T-cell (primary cell): ENCODE results near the gene CHTF8. TPM values are rescaled to one million over a fixed set of nuclear protein-coding genes. Genes with fewer than 3 reads are reported as not detected.
"Not testable (repeated sequence)": the region's sequence is repeated elsewhere in the genome, so short reads cannot be mapped to it uniquely, and the experiment has no call there.

Source experiments
- ATAC-seq, 4 experiments: fragments of 200-7000 bp in 3 of 4; fragments of 150-1000 bp in 1 of 4; cut with Tn5 transposase; replicated peaks in 1 of 4; 1 replicate in 3 of 4; 2 replicates in 1 of 4; pipeline ENCODE4 v1.10.0; 2021; ENCODE audit warnings: moderate library complexity in 3 of 4, mild to moderate bottlenecking in 2 of 4, moderate number of reproducible peaks in 1 of 4
- CTCF ChIA-PET, 2 donors: fragments of 300-600 bp; sonication (Branson Sonifier 250); formaldehyde crosslinking; loops; one replicate each; lab custom pipeline; 2022; ENCODE audit warnings: antibody characterized with exemption in 2 of 2; lab: Charles Lee
- POLR2A ChIA-PET, 2 donors: fragments of 300-600 bp; sonication (Branson Sonifier 250); formaldehyde crosslinking; loops; one replicate each; lab custom pipeline; 2022; ENCODE audit warnings: antibody characterized with exemption in 2 of 2; lab: Charles Lee
- DNase-seq, 35 experiments: peaks; one replicate each; pipeline versions ENCODE4 v3.0.0 to v3.0.0-alpha.2; 2013 to 2023
- H3K27ac ChIP-seq: one replicate; pipeline ENCODE4 v1.5.1; 2013; ENCODE audit warnings: low read length
- H3K27me3 ChIP-seq, 2 experiments: replicated peaks in 1 of 2; 1 replicate in 1 of 2; 2 replicates in 1 of 2; pipeline versions ENCODE4 v1.6.1 to v1.7.0; 2013; ENCODE audit warnings: low read length in 1 of 2, mixed read lengths in 1 of 2; ENCODE audit not compliant: control insufficient read depth in 2 of 2, insufficient read depth in 2 of 2; ENCODE audit errors: extremely low read depth in 1 of 2
- H3K36me3 ChIP-seq, 2 donors: 1 replicate in 1 of 2; 2 replicates in 1 of 2; pipeline versions ENCODE4 v1.6.1 to v1.7.0; 2013; ENCODE audit warnings: low read length in 1 of 2; ENCODE audit not compliant: control insufficient read depth in 2 of 2, insufficient read depth in 1 of 2; ENCODE audit errors: extremely low read depth in 1 of 2
- H3K4me1 ChIP-seq, 2 experiments: 1 replicate in 1 of 2; 2 replicates in 1 of 2; pipeline versions ENCODE4 v1.6.1 to v1.7.0; 2013; ENCODE audit warnings: low read length in 2 of 2, mixed read lengths in 1 of 2; ENCODE audit not compliant: insufficient read depth in 2 of 2, control insufficient read depth in 1 of 2; ENCODE audit errors: extremely low read depth in 1 of 2
- H3K4me3 ChIP-seq, 2 donors: 1 replicate in 1 of 2; 2 replicates in 1 of 2; pipeline versions ENCODE4 v1.5.1 to v1.7.0; 2013; ENCODE audit warnings: mild to moderate bottlenecking in 2 of 2, low read length in 1 of 2, moderate library complexity in 1 of 2; ENCODE audit not compliant: control insufficient read depth in 1 of 2; ENCODE audit errors: extremely low read depth in 1 of 2
- H3K9me3 ChIP-seq: 2 replicates; pipeline ENCODE4 v1.7.0; 2013
- H3K27ac Mint-ChIP-seq, 2 donors: one replicate each; pipeline ENCODE4 v1.8.0; 2020 to 2021; ENCODE audit warnings: mild to moderate bottlenecking in 2 of 2, mixed read lengths in 2 of 2
- H3K27me3 Mint-ChIP-seq, 2 donors: one replicate each; pipeline ENCODE4 v1.8.0; 2021 to 2022; ENCODE audit warnings: mixed read lengths in 2 of 2
- H3K36me3 Mint-ChIP-seq: one replicate; pipeline ENCODE4 v1.8.0; 2021; ENCODE audit warnings: mixed read lengths
- H3K4me1 Mint-ChIP-seq, 3 donors: one replicate each; pipeline ENCODE4 v1.8.0; 2020 to 2022; ENCODE audit warnings: mixed read lengths in 3 of 3, mild to moderate bottlenecking in 1 of 3
- H3K4me3 Mint-ChIP-seq, 3 donors: one replicate each; pipeline ENCODE4 v1.8.0; 2020 to 2022; ENCODE audit warnings: mild to moderate bottlenecking in 3 of 3, mixed read lengths in 3 of 3, moderate library complexity in 3 of 3
- H3K9me3 Mint-ChIP-seq, 3 donors: one replicate each; pipeline ENCODE4 v1.8.0; 2020 to 2022; ENCODE audit warnings: mixed read lengths in 3 of 3
- WGBS: methylation state at CpG from one replicate; pipeline ENCODE4 v1.1.5; 2013; ENCODE audit warnings: missing lambda C conversion rate; ENCODE audit not compliant: insufficient coverage; 5-methylcytosine and 5-hydroxymethylcytosine counted together
- total RNA-seq, 35 experiments: library from RNA in 6 of 35; stranded (reverse) in 6 of 35; fragments of 120-200 nt in 1 of 35; gene quantifications; one replicate each; pipeline versions ENCODE4 v1.2.1 to v1.2.4 and lab custom pipeline; 2013 to 2026

Gene CHTF8
- total RNA-seq, 5 donors from 2014 or later (not counting 1 experiment from before 2014, with no cell fraction given): 64.8 to 138 (median 124) TPM

DNA sequence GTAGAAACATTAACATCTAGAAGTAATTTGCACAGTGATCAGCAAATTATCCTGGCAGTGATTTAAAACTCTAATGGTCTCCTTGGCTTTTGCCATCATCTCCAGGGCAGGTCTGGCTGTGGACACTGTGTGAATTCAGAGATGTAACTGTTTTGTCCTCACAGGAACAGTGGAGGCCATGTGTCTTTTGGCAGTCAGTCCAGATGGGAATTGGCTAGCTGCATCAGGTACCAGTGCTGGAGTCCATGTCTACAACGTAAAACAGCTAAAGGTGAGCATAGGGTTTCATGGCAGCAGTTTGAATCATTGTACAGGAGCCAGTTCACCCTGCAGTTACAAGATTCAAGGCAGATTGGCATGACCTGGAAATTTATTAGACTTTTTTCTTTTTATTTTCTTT is 27.8 kb upstream of the CHTF8 start:
- 100% methylated on average over 1 of the region's 1 CpG for WGBS

GRCh38 chr16:69157196-69157595 is 24.8 kb upstream of the CHTF8 start:
- ChIA-PET CTCF (interaction anchor here in 1 of 2 donors (0.7 to 1.2 kb wide), 3 partner anchors 10 to 128 kb away, joined by 3 to 4 read pairs (median 3); no protein-coding TSS in a partner anchor), POLR2A (interaction anchor here in 1 of 2 donors (0.5 to 0.7 kb wide), 2 partner anchors 24 to 732 kb away, joined by 4 to 13 read pairs; no protein-coding TSS in a partner anchor)
- ATAC-seq: no peak
- Histone ChIP-seq H3K27me3 (no peaks in the 10 kb centered on the region), H3K27ac (no peak overlapping the region), H3K4me3 (no peak overlapping the region), H3K4me1 (no peaks in the 10 kb centered on the region), H3K36me3 (peaks cover 10 to 77% of the 10 kb centered on the region in 2 donors), H3K9me3 (no peaks in the 10 kb centered on the region)
- H3K27ac Mint-ChIP-seq: no peak overlapping the region
- H3K4me1 Mint-ChIP-seq: no peaks in the 10 kb centered on the region
- H3K27me3 Mint-ChIP-seq: no peaks in the 10 kb centered on the region
- no peak for DNase-seq
- H3K36me3 Mint-ChIP-seq: peaks cover 60% of the 10 kb centered on the region
- H3K4me3 Mint-ChIP-seq: no peak overlapping the region
- WGBS: no CpG with 5 or more reads among the region's 3 CpGs
- no peaks in the 10 kb centered on the region for H3K9me3 Mint-ChIP-seq

More for the DNA sequence above, 27.8 kb upstream of the CHTF8 start:
- no peak overlapping the region for H3K27ac Mint-ChIP-seq
- DNase-seq (no peak), ATAC-seq (no peak)
- no peaks in the 10 kb centered on the region for H3K9me3 Mint-ChIP-seq
- no peaks in the 10 kb centered on the region for H3K27me3 ChIP-seq
- H3K4me1 ChIP-seq: no peaks in the 10 kb centered on the region
- no peak overlapping the region for H3K27ac ChIP-seq
- peaks cover 54% of the 10 kb centered on the region for H3K36me3 Mint-ChIP-seq
- peaks cover 5 to 68% of the 10 kb centered on the region in 2 donors for H3K36me3 ChIP-seq
- ChIA-PET CTCF (interaction anchor here in 1 of 2 donors (0.7 kb wide), 1 partner anchor 39 kb away, joined by 3 read pairs; no protein-coding TSS in a partner anchor), POLR2A (no interaction called here)
- H3K4me3 ChIP-seq: no peak overlapping the region
- no peaks in the 10 kb centered on the region for H3K9me3 ChIP-seq
- H3K27me3 Mint-ChIP-seq: no peaks in the 10 kb centered on the region
- H3K4me3 Mint-ChIP-seq: no peak overlapping the region
- H3K4me1 Mint-ChIP-seq: peaks cover 0 to under 1% (median 0%) of the 10 kb centered on the region in 3 donors

- 91% methylated on average over 7 of the region's 16 CpGs for WGBS
- Histone ChIP-seq H3K27me3 (no peaks in the 10 kb centered on the region), H3K4me3 (no peak overlapping the region), H3K36me3 (peaks cover 14 to 57% of the 10 kb centered on the region in 2 donors), H3K4me1 (no peaks in the 10 kb centered on the region), H3K9me3 (no peaks in the 10 kb centered on the region), H3K27ac (no peak overlapping the region)
- H3K27ac Mint-ChIP-seq: no peak overlapping the region
- CTCF ChIA-PET: interaction anchor here (0.6 to 3.8 kb wide), 18 partner anchors 11 to 460 kb away, joined by 3 to 42 read pairs (median 5); no protein-coding TSS in a partner anchor
- H3K36me3 Mint-ChIP-seq: peaks cover 49% of the 10 kb centered on the region
- DNase-seq (peak in 26 of 35 experiments; percentile 11 to 83 (median 37)), ATAC-seq (peak; percentile 65 to 81 (median 72))
- H3K9me3 Mint-ChIP-seq: no peaks in the 10 kb centered on the region
- POLR2A ChIA-PET: interaction anchor here in 1 of 2 donors (0.6 kb wide), 1 partner anchor 135 kb away, joined by 5 read pairs; no protein-coding TSS in a partner anchor
- no peaks in the 10 kb centered on the region for H3K27me3 Mint-ChIP-seq
- peaks cover 0 to 2% (median 0%) of the 10 kb centered on the region in 3 donors for H3K4me1 Mint-ChIP-seq
- no peak overlapping the region for H3K4me3 Mint-ChIP-seq
Observed at GRCh38 chr16:69150146-69150865, 17.9 kb upstream of the CHTF8 start.

GRCh38 chr16:69149621-69150020 is 17.2 kb upstream of the CHTF8 start:
- H3K4me3 ChIP-seq, H3K9me3 ChIP-seq, H3K27me3 Mint-ChIP-seq, POLR2A ChIA-PET, DNase-seq, H3K4me1 ChIP-seq, H3K27ac Mint-ChIP-seq, ATAC-seq, H3K4me3 Mint-ChIP-seq, H3K4me1 Mint-ChIP-seq, H3K9me3 Mint-ChIP-seq, H3K27ac ChIP-seq, H3K27me3 ChIP-seq: not testable (repeated sequence)
- peaks cover 44% of the 10 kb centered on the region for H3K36me3 Mint-ChIP-seq
- H3K36me3 ChIP-seq: peaks cover 14 to 57% of the 10 kb centered on the region in 2 donors
- 97% methylated on average over 9 of the region's 9 CpGs for WGBS
- CTCF ChIA-PET: interaction anchor here in 1 of 2 donors (1.0 to 3.8 kb wide), 8 partner anchors 15 to 140 kb away, joined by 4 to 42 read pairs (median 6); no protein-coding TSS in a partner anchor

GRCh38 chr16:69145658-69146057 is 13.3 kb upstream of the CHTF8 start:
- Histone ChIP-seq H3K27ac (no peak overlapping the region), H3K27me3 (no peaks in the 10 kb centered on the region), H3K36me3 (peaks cover 17 to 51% of the 10 kb centered on the region in 2 donors), H3K4me1 (no peaks in the 10 kb centered on the region), H3K9me3 (no peaks in the 10 kb centered on the region), H3K4me3 (no peak overlapping the region)
- H3K4me1 Mint-ChIP-seq: peaks cover 0 to 2% (median 0%) of the 10 kb centered on the region in 3 donors
- H3K27ac Mint-ChIP-seq: no peak overlapping the region
- H3K27me3 Mint-ChIP-seq: no peaks in the 10 kb centered on the region
- H3K4me3 Mint-ChIP-seq: no peak overlapping the region
- POLR2A ChIA-PET: interaction anchor here in 1 of 2 donors (0.6 kb wide), 1 partner anchor 1015 kb away, joined by 3 read pairs; no protein-coding TSS in a partner anchor
- no peak for DNase-seq
- CTCF ChIA-PET: interaction anchor here in 1 of 2 donors (0.7 to 0.8 kb wide), 2 partner anchors 43 to 963 kb away, joined by 3 read pairs; no protein-coding TSS in a partner anchor
- peaks cover 43% of the 10 kb centered on the region for H3K36me3 Mint-ChIP-seq
- no peak for ATAC-seq
- no peaks in the 10 kb centered on the region for H3K9me3 Mint-ChIP-seq
- 100% methylated on average over 1 of the region's 4 CpGs for WGBS

DNA sequence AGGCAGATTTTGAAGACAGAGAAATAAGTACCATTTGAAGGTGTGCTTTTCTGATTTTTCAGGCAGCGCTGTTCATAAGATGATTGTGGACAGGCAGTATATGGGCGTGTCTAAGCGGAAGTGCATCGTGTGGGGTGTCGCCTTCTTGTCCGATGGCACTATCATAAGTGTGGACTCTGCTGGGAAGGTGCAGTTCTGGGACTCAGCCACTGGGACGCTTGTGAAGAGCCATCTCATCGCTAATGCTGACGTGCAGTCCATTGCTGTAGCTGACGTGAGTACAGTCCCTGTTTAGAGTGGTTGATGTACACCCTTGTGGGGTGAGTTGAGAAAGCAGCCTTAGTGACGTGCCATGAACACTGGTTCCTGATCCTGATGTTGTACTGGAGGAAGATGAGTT is 10.7 kb upstream of the CHTF8 start:
- DNase-seq (no peak), ATAC-seq (no peak)
- Histone ChIP-seq H3K27me3 (no peaks in the 10 kb centered on the region), H3K36me3 (peaks cover 20 to 60% of the 10 kb centered on the region in 2 donors), H3K4me1 (no peaks in the 10 kb centered on the region), H3K9me3 (no peaks in the 10 kb centered on the region), H3K4me3 (no peak overlapping the region), H3K27ac (no peak overlapping the region)
- no peaks in the 10 kb centered on the region for H3K27me3 Mint-ChIP-seq
- no peak overlapping the region for H3K27ac Mint-ChIP-seq
- no peaks in the 10 kb centered on the region for H3K9me3 Mint-ChIP-seq
- H3K4me3 Mint-ChIP-seq: no peak overlapping the region
- POLR2A ChIA-PET: no interaction called here
- peaks cover 0 to 2% (median 0%) of the 10 kb centered on the region in 3 donors for H3K4me1 Mint-ChIP-seq
- CTCF ChIA-PET: no interaction called here
- 94% methylated on average over 11 of the region's 11 CpGs for WGBS
- peaks cover 56% of the 10 kb centered on the region for H3K36me3 Mint-ChIP-seq
